A673 (cell line): ENCODE data around the gene GPR150. TPM values are rescaled to one million over a fixed set of nuclear protein-coding genes. Genes with fewer than 3 reads are reported as not detected.

Experiments used
- total RNA-seq: library from RNA; stranded (reverse); gene quantifications from 2 replicates; pipeline ENCODE4 v1.2.3, GENCODE V29; 2021

The GPR150 gene
- total RNA-seq, 1 experiment from 2014 or later = 0.13 TPM

Other genes with a start within 250 kb of the GPR150 start
- gene FAM81B, start 228.7 kb upstream of the GPR150 start, total RNA-seq = not detected in 2 replicates
- gene SKIC3, start 65.1 kb upstream of the GPR150 start, total RNA-seq = 91.0 and 92.1 TPM in 2 replicates
- gene ARSK, start 65.0 kb upstream of the GPR150 start, total RNA-seq = 5.6 and 6.0 TPM in 2 replicates
- 2.4 and 3.5 TPM in 2 replicates for gene RFESD, start 26.7 kb downstream of the GPR150 start, total RNA-seq
- gene SPATA9, start 62.9 kb downstream of the GPR150 start, total RNA-seq = not detected in 2 replicates
- gene RHOBTB3, start 111.2 kb downstream of the GPR150 start, total RNA-seq = 29.6 and 40.5 TPM in 2 replicates
- 27.3 and 28.6 TPM in 2 replicates for gene GLRX, start 202.6 kb downstream of the GPR150 start, total RNA-seq